Measurements from ENCODE around the gene DAB1.
A peak's percentile ranks its signal among the peaks of the same experiment; 100 is the strongest.

Gene DAB1

GRCh38 chr1:57424231-57425027, 569 bp upstream of the DAB1 start (continued):
- no peak for TF ChIP-seq REPIN1 (tag by site-specific recombination; IDR thresholded peaks at IDR 0.05; ENCODE audit: low read depth)
- TF ChIP-seq ZSCAN5A (tag by site-specific recombination; IDR thresholded peaks at IDR 0.05), result no peak
- TF ChIP-seq ZNF561 (tag by site-specific recombination; IDR thresholded peaks at IDR 0.05; ENCODE audit: borderline replicate concordance), result peak; percentile 59; the same call in 1 of the 2 replicates
- peak; percentile 62 for TF ChIP-seq ZEB2 (tag by site-specific recombination; IDR thresholded peaks at IDR 0.05)
- TF ChIP-seq KLF16 (tag by site-specific recombination; IDR thresholded peaks at IDR 0.05), result peak; percentile 72
- no peak for TF ChIP-seq ZNF157 (tag by site-specific recombination; IDR thresholded peaks at IDR 0.05)
- TF ChIP-seq ZNF645 (tag by site-specific recombination; IDR thresholded peaks at IDR 0.05), result no peak
- TF ChIP-seq ZNF132 (tag by site-specific recombination; IDR thresholded peaks at IDR 0.05; ENCODE audit: borderline replicate concordance), result no peak
- peak; percentile 51; the same call in 1 of the 2 replicates for TF ChIP-seq KLF17 (tag by site-specific recombination; IDR thresholded peaks at IDR 0.05)
- TF ChIP-seq ZNF341 (tag by site-specific recombination; IDR thresholded peaks at IDR 0.05; ENCODE audit: low read depth), result peak; percentile 30; the same call in 1 of the 2 replicates
- TF ChIP-seq ZSCAN23 (tag by site-specific recombination; IDR thresholded peaks at IDR 0.05), result no peak
- no peak for TF ChIP-seq ZSCAN4 (tag by site-specific recombination; IDR thresholded peaks at IDR 0.05)
- no peak for TF ChIP-seq ZNF626 (tag by site-specific recombination; IDR thresholded peaks at IDR 0.05)
- no peak for TF ChIP-seq ZNF704 (tag by site-specific recombination; IDR thresholded peaks at IDR 0.05)
- no peak for TF ChIP-seq PRDM2 (tag by site-specific recombination; IDR thresholded peaks at IDR 0.05; ENCODE audit: borderline replicate concordance)
- no peak for TF ChIP-seq ZNF777 (tag by site-specific recombination; IDR thresholded peaks at IDR 0.05; ENCODE audit: borderline replicate concordance)
- TF ChIP-seq ZNF670 (tag by site-specific recombination; IDR thresholded peaks at IDR 0.05; ENCODE audit: low read depth), result no peak
- TF ChIP-seq ZNF48 (tag by site-specific recombination; IDR thresholded peaks at IDR 0.05), result no peak
- TF ChIP-seq TSHZ1 (tag by site-specific recombination; IDR thresholded peaks at IDR 0.05; ENCODE audit: borderline replicate concordance), result no peak
- TF ChIP-seq ZNF221 (tag by site-specific recombination; IDR thresholded peaks at IDR 0.05; ENCODE audit: borderline replicate concordance), result no peak
- no peak for TF ChIP-seq AEBP2 (tag by site-specific recombination; IDR thresholded peaks at IDR 0.05; ENCODE audit: borderline replicate concordance)
